HEK293 (cell line): ENCODE data around the gene CEBPA.

Experiments
- CTCF ChIA-PET: fragments of 350-600 bp; formaldehyde crosslinking; extraction: SDS; loops from one replicate; lab custom pipeline; 2021; ENCODE audit warnings: antibody characterized with exemption; lab: Yijun Ruan, JAX
- POLR2A ChIA-PET: fragments of 300-600 bp; formaldehyde crosslinking; extraction: SDS; loops from one replicate; lab custom pipeline; 2020; ENCODE audit warnings: antibody characterized with exemption, inconsistent platforms; lab: Yijun Ruan, JAX
- H3K27ac ChIP-seq: fragments of 200-500 bp; sonication (Bioruptor generic); 2 replicates; pipeline ENCODE4 v1.5.1; 2014; ENCODE audit warnings: low read depth, low read length, control low read depth, inconsistent platforms; ENCODE audit errors: extremely low read depth
- H3K36me3 ChIP-seq, 2 experiments: fragments of 200-500 bp in 1 of 2; sonication (Bioruptor generic) in 1 of 2; 1 replicate in 1 of 2; 2 replicates in 1 of 2; pipeline ENCODE4 v1.5.1; 2014 to 2017; ENCODE audit warnings: inconsistent platforms in 2 of 2, low read length in 2 of 2; ENCODE audit not compliant: control insufficient read depth in 2 of 2, insufficient read depth in 1 of 2
- H3K4me1 ChIP-seq: fragments of 200-500 bp; sonication (Bioruptor generic); 2 replicates; pipeline ENCODE4 v1.5.1; 2014; ENCODE audit warnings: mild to moderate bottlenecking, low read length, inconsistent platforms; ENCODE audit not compliant: control insufficient read depth, insufficient read depth
- H3K4me3 ChIP-seq: 2 replicates; pipeline ENCODE4 v1.5.1; 2011; ENCODE audit warnings: low read depth, mild to moderate bottlenecking, control low read depth, low read length, moderate library complexity
- H3K9me3 ChIP-seq: fragments of 200-500 bp; sonication (Bioruptor generic); 2 replicates; pipeline ENCODE4 v1.5.1; 2014; ENCODE audit warnings: low read depth, low read length, inconsistent platforms; ENCODE audit not compliant: control insufficient read depth, insufficient read depth
- FEZF1 ChIP-seq: fragments of 450-650 bp; formaldehyde crosslinking; IDR thresholded peaks from 2 replicates; pipeline ENCODE4 v1.5.1; 2016; ENCODE audit warnings: missing biosample characterization, missing genetic modification characterization
- GLIS2 ChIP-seq: fragments of 450-650 bp; formaldehyde crosslinking; IDR thresholded peaks from 2 replicates; pipeline ENCODE4 v1.5.1; 2016; ENCODE audit warnings: missing biosample characterization, missing genetic modification characterization
- HOXD13 ChIP-seq: sonication (generic); formaldehyde crosslinking; IDR thresholded peaks from 2 replicates; pipeline ENCODE4 v1.8.0; 2022; ENCODE audit warnings: missing genetic modification reagents, borderline replicate concordance
- KLF8 ChIP-seq: fragments of 450-650 bp; formaldehyde crosslinking; IDR thresholded peaks from 2 replicates; pipeline ENCODE4 v1.5.1; 2016; ENCODE audit warnings: missing biosample characterization, missing genetic modification characterization
- SP7 ChIP-seq: fragments of 450-650 bp; formaldehyde crosslinking; IDR thresholded peaks from 2 replicates; pipeline ENCODE4 v1.5.1; 2016; ENCODE audit warnings: missing biosample characterization, missing genetic modification characterization
- ZBTB17 ChIP-seq: fragments of 450-650 bp; formaldehyde crosslinking; IDR thresholded peaks from 2 replicates; pipeline ENCODE4 v1.5.1; 2016; ENCODE audit warnings: missing biosample characterization, missing genetic modification characterization
- ZIC2 ChIP-seq: fragments of 450-650 bp; formaldehyde crosslinking; IDR thresholded peaks from 2 replicates; pipeline ENCODE4 v1.5.1; 2016; ENCODE audit warnings: missing biosample characterization, missing genetic modification characterization
- ZNF114 ChIP-seq: fragments of 450-650 bp; formaldehyde crosslinking; IDR thresholded peaks from 2 replicates; pipeline ENCODE4 v1.5.0; 2017; ENCODE audit warnings: missing biosample characterization, missing genetic modification characterization
- ZNF138 ChIP-seq: fragments of 450-650 bp; formaldehyde crosslinking; IDR thresholded peaks from 2 replicates; pipeline ENCODE4 v1.5.1; 2016; ENCODE audit warnings: missing biosample characterization, missing genetic modification characterization, borderline replicate concordance
- ZNF140 ChIP-seq: fragments of 450-650 bp; formaldehyde crosslinking; IDR thresholded peaks from 2 replicates; pipeline ENCODE4 v1.5.1; 2016; ENCODE audit warnings: missing biosample characterization, missing genetic modification characterization
- ZNF16 ChIP-seq: fragments of 450-650 bp; formaldehyde crosslinking; IDR thresholded peaks from 2 replicates; pipeline ENCODE4 v1.5.1; 2016; ENCODE audit warnings: low read depth, missing biosample characterization, missing genetic modification characterization
- ZNF19 ChIP-seq: fragments of 450-650 bp; formaldehyde crosslinking; IDR thresholded peaks from 2 replicates; pipeline ENCODE4; 2016; ENCODE audit warnings: missing biosample characterization, missing genetic modification characterization, low read depth
- ZNF248 ChIP-seq: fragments of 450-650 bp; formaldehyde crosslinking; IDR thresholded peaks from 2 replicates; pipeline ENCODE4 v1.5.1; 2017; ENCODE audit warnings: missing biosample characterization, missing genetic modification characterization
- ZNF404 ChIP-seq: fragments of 450-650 bp; formaldehyde crosslinking; IDR thresholded peaks from 2 replicates; pipeline ENCODE4 v1.5.1; 2017; ENCODE audit warnings: missing biosample characterization, missing genetic modification characterization
- ZNF416 ChIP-seq: fragments of 450-650 bp; formaldehyde crosslinking; IDR thresholded peaks from 2 replicates; pipeline ENCODE4 v1.5.1; 2016; ENCODE audit warnings: missing biosample characterization, missing genetic modification characterization
- ZNF510 ChIP-seq: fragments of 450-650 bp; formaldehyde crosslinking; IDR thresholded peaks from 2 replicates; pipeline ENCODE4 v1.5.1; 2018; ENCODE audit warnings: mild to moderate bottlenecking, missing genetic modification characterization, missing biosample characterization; ENCODE audit not compliant: insufficient replicate concordance
- ZNF560 ChIP-seq: fragments of 450-650 bp; formaldehyde crosslinking; IDR thresholded peaks from 2 replicates; pipeline ENCODE4 v1.5.1; 2017; ENCODE audit warnings: missing biosample characterization, missing genetic modification characterization, borderline replicate concordance
- ZNF585B ChIP-seq: fragments of 450-650 bp; formaldehyde crosslinking; IDR thresholded peaks from 2 replicates; pipeline ENCODE4 v1.5.1; 2016; ENCODE audit warnings: missing biosample characterization, missing genetic modification characterization
- ZNF704 ChIP-seq: fragments of 450-650 bp; formaldehyde crosslinking; IDR thresholded peaks from 2 replicates; pipeline ENCODE4 v1.5.1; 2016; ENCODE audit warnings: missing biosample characterization, missing genetic modification characterization
- ZNF843 ChIP-seq: fragments of 450-650 bp; formaldehyde crosslinking; IDR thresholded peaks from 2 replicates; pipeline ENCODE4 v1.5.1; 2016; ENCODE audit warnings: missing biosample characterization, missing genetic modification characterization
- ZSCAN23 ChIP-seq: fragments of 450-650 bp; formaldehyde crosslinking; IDR thresholded peaks from 2 replicates; pipeline ENCODE4 v1.5.1; 2016; ENCODE audit warnings: missing biosample characterization, missing genetic modification characterization
- TF ChIP-seq, protein P1 (sequence below): fragments of 450-650 bp; formaldehyde crosslinking; optimal IDR thresholded peaks from 2 replicates; pipeline ENCODE3; 2016; ENCODE audit warnings: missing biosample characterization, mild to moderate bottlenecking, missing genetic modification characterization

The CEBPA gene

GRCh38 chr19:33277434-33277833 lies 24.9 kb downstream of the CEBPA start:
- H3K36me3 ChIP-seq: no peaks in the 10 kb centered on the region
- H3K27ac ChIP-seq: no peak overlapping the region
- no peaks in the 10 kb centered on the region for H3K9me3 ChIP-seq
- POLR2A ChIA-PET: interaction anchor here (1.0 to 1.1 kb wide), 2 partner anchors 9 to 12 kb away, joined by 4 to 6 read pairs; no protein-coding TSS in a partner anchor
- H3K4me3 ChIP-seq: no peak overlapping the region
- CTCF ChIA-PET: interaction anchor here (0.6 to 0.8 kb wide), 2 partner anchors 19 to 732 kb away, joined by 3 read pairs; no protein-coding TSS in a partner anchor
- no peak for TF ChIP-seq FEZF1 (tag by site-specific recombination)
- TF ChIP-seq ZSCAN23 (tag by site-specific recombination): no peak
- no peak for TF ChIP-seq ZNF16 (tag by site-specific recombination)
- no peak for TF ChIP-seq SP7
- no peak for TF ChIP-seq ZNF138 (tag by site-specific recombination)
- TF ChIP-seq ZNF19: no peak
- TF ChIP-seq KLF8 (tag by site-specific recombination): no peak
- no peak for TF ChIP-seq ZNF510 (tag by site-specific recombination)
- TF ChIP-seq ZNF704: no peak
- TF ChIP-seq ZNF416 (tag by site-specific recombination): no peak
- TF ChIP-seq ZNF248: no peak
- TF ChIP-seq, protein P1, sequence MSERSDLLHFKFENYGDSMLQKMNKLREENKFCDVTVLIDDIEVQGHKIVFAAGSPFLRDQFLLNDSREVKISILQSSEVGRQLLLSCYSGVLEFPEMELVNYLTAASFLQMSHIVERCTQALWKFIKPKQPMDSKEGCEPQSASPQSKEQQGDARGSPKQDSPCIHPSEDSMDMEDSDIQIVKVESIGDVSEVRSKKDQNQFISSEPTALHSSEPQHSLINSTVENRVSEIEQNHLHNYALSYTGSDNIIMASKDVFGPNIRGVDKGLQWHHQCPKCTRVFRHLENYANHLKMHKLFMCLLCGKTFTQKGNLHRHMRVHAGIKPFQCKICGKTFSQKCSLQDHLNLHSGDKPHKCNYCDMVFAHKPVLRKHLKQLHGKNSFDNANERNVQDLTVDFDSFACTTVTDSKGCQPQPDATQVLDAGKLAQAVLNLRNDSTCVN (tag by site-specific recombination): no peak
- no peak for TF ChIP-seq ZNF843 (tag by site-specific recombination)
- TF ChIP-seq ZBTB17 (tag by site-specific recombination): no peak
- no peak for TF ChIP-seq ZNF404 (tag by site-specific recombination)
- TF ChIP-seq ZIC2 (tag by site-specific recombination): no peak
- TF ChIP-seq ZNF140 (tag by site-specific recombination): no peak
- no peak for TF ChIP-seq ZNF585B (tag by site-specific recombination)
- no peak for TF ChIP-seq ZNF560 (tag by site-specific recombination)
- no peak for TF ChIP-seq HOXD13 (CRISPR knock-in tag)
- H3K4me1 ChIP-seq: peaks cover 17% of the 10 kb centered on the region

DNA sequence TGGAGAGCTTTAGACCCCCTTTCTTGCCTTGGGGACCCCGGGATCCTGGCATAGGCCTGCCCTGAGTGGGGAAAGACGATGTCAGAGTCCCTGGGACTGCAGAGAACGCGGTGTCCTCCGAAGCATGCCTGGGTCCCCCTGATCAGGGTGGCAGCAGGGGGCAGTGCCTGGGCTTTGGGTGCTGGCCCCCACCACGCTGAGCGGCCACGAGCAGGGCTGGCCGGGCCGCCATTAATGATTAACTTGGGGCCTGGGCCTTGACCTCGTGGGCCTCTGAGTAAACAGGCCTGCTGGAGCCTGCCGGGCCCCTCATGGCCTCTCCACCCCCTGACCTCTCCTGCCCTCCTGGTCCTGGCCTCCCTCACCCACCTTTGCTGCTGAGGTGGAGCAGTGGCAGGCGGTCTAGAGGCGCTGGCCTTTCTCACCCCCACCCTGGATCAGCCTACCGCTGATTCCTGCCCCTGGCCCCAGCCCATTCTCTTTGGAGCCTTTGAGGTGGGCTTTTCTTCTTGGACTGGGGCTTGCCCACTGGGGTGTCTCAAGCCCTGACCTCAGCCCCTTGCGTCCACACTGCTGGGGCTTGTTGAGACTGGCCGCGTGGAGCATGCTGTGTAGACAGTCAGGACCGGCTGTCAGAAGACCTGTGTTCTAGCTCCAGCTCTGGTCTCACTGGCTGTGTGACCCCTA lies 26.3 kb downstream of the CEBPA start:
- ChIA-PET CTCF (interaction anchor here (0.6 to 1.0 kb wide), 3 partner anchors 25 to 157 kb away, joined by 3 to 4 read pairs (median 3); no protein-coding TSS in a partner anchor), POLR2A (interaction anchor here (1.0 kb wide), 1 partner anchor 27 kb away, joined by 3 read pairs; no protein-coding TSS in a partner anchor)
- peaks cover 14% of the 10 kb centered on the region for H3K4me1 ChIP-seq
- no peaks in the 10 kb centered on the region for H3K36me3 ChIP-seq
- no peak overlapping the region for H3K4me3 ChIP-seq
- H3K9me3 ChIP-seq: no peaks in the 10 kb centered on the region
- no peak overlapping the region for H3K27ac ChIP-seq
- 0 out of 2 replicates have a peak, but pooled peaks have one; percentile 31 for TF ChIP-seq GLIS2 (tag by site-specific recombination)
- TF ChIP-seq ZNF114 (tag by site-specific recombination): no peak
